GM18520 (cell line): ENCODE data around the gene KLF5.
A peak's percentile ranks its signal among the peaks of the same experiment; 100 is the strongest.

Source experiments
- ATAC-seq: cut with Tn5 transposase; IDR thresholded peaks from one replicate; pipeline ENCODE4 v1.9.1; 2021; ENCODE audit not compliant: unreplicated experiment

The KLF5 gene

DNA sequence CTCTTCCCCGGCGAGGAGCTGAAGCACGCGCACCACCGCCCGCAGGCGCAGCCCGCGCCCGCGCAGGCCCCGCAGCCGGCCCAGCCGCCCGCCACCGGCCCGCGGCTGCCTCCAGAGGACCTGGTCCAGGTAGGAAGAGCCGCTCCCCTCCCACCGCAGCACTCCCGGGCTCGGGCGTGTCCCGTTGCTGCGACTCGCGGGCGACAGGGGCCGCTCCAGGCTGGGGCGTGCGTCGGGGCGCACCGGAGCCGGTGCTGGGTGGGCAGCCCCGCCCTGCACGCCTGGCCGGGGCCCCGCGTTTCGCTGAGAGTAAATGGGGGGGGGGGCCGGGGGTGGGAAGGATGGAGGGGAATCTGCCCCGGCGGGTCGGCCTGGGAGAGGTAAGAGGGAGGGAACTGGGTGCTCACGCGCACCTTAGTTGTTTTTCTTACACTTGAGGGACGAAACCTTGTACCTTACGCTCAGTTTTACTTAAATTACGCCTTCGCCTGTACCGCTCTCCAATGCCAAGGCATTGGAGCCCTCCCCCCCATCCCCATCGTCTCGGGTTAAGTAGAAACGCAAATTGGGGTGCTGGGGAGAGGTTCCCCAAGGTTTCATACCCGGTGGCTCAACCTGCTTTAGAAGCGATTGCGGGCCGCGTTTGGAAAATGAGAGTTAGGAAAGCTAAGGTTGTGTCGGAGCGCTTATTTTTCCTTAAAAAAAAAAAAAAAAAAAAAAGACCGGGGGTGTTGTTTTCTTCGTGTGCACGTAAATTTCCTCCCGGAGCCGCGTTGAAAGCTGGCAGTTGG is 850 bp downstream of the KLF5 start:
- ATAC-seq = peak; percentile 19

DNA sequence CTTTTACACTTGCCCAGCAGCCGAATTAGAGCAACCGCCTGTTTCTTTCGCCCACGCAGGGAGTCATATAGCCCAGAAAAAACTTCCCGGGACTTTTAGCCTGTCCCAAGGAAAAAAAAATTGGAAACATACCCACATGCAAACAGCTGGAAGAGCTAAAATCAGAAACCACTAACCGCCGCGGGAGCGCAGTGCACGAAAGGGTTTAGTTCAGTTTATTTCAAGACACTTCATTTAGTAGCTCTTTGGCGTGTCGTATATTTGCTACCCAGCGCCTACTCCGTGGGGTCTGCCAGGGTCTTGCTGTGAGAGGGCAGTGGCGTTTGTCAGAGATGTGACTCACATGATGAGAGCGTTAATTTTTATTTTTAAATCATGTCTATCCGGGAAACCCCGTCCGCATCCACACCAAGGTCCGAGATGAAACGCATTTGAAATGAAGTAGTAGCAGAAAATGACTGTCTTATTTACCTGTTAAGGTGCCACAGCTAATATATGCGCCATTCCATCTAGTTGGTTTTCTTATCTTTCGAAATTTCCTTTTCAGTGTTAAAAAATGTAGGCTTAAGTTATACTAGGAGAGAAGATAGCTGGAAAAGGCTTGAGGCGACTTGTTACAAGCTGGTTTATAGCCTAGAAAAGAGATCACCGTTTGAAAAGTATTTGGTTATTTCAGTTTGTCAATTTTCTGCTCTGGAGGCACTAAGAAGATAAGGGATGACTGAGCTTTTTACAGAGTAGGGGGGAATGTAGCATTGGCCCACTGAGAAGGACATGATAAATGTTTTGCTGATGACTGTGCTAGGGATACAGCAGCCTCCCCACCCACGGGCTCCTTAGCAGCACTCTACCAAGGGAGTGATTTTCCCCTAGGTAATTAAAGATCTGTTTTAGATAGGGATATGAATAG is 1.7 kb downstream of the KLF5 start:
- no peak for ATAC-seq

DNA sequence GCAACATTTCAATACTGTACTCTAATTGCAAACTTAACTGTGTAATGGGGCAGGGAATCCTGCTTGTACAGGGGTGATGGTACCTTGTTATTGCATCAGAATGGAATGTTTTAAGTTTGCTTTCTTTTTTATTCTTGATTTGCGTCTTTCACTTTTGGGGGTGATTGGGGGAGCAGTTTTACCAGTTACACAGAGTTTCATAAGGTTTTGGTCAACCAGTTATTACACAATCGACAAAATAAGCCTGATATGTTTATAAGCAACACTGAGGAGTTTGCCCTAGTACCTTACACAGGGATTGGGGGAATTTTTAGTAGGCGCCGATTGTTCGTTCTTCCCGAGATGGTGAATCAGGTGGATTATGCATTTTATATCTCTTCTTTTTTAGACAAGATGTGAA is 2.7 kb downstream of the KLF5 start:
- ATAC-seq = no peak

DNA sequence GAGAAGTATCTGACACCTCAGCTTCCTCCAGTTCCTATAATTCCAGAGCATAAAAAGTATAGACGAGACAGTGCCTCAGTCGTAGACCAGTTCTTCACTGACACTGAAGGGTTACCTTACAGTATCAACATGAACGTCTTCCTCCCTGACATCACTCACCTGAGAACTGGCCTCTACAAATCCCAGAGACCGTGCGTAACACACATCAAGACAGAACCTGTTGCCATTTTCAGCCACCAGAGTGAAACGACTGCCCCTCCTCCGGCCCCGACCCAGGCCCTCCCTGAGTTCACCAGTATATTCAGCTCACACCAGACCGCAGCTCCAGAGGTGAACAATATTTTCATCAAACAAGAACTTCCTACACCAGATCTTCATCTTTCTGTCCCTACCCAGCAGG is 3.1 kb downstream of the KLF5 start:
- no peak for ATAC-seq

DNA sequence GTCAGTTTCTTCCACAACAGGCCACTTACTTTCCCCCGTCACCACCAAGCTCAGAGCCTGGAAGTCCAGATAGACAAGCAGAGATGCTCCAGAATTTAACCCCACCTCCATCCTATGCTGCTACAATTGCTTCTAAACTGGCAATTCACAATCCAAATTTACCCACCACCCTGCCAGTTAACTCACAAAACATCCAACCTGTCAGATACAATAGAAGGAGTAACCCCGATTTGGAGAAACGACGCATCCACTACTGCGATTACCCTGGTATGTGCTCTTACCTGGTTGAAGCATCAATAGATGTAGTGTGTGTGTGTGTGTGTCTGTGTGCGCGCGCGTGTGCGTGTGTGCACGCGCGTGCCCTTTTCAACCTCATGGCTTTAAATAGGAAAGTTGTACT is 3.7 kb downstream of the KLF5 start:
- ATAC-seq = no peak

DNA sequence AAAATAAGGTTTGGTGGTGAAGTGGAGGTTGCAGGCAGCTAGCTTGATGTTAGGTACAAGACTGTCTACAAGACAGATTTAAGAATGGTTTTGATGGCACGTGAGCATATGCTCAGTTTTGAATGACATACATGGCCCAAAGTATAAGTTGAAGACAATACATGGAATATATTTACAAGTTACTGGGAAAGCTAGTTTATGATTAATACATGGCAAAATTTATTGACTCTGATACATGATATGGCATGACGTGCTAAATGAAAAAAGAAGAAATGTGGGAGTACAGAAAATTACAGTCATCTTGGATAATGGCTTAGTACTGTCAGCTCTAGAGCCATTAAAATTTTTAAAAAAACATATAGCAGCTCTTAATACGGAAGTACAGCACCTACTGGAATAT is 4.4 kb downstream of the KLF5 start:
- no peak for ATAC-seq

DNA sequence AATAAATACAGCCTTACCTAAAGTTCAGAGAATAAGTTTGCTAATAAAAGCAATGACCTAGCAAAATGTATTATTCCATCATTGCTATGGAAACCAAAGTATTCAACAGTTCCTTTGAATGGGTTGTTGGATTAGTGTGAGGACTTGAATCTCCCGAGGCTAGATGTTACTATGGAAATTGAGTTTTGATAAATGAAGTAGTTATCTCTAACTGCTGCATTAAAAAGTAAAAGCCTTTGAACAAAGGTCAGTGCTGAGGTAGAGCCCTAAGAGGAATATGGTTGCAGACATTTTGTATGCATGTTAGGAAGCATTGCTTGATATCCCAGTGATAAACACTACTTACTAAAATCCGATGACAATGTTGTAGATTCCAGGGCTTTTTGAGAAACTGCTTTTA is 6.2 kb downstream of the KLF5 start:
- no peak for ATAC-seq

DNA sequence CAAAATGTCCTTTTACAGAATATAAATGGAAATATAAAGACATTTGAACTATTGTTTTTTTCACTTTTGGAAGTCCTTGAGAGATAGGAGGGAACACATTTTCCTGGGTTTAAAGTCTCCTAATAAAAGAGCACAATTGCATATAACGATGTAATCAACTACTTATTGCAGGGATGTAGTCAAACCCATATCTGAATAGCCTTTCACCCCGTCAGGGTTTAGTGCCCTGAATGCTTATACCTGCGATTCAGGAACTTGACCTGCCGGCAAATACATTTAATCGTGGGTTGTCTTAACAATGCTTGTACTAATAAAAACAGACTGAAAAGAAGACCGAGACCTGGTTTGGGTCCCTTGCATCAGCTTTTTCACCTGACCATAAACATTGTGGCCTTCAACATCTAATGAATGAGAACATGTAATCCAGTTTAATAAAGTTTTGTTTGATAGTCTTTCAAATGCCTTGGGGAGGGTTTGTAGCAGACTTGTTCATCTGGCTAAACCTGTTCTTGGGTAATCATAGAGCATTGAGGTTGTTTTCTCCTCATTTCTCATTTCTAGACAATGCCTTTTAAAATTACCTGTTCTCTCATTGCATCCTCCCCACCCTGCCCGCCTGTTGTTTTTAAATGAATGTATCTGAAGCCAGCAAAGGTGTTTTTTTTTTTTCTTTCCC is 7.0 kb downstream of the KLF5 start:
- no peak for ATAC-seq

DNA sequence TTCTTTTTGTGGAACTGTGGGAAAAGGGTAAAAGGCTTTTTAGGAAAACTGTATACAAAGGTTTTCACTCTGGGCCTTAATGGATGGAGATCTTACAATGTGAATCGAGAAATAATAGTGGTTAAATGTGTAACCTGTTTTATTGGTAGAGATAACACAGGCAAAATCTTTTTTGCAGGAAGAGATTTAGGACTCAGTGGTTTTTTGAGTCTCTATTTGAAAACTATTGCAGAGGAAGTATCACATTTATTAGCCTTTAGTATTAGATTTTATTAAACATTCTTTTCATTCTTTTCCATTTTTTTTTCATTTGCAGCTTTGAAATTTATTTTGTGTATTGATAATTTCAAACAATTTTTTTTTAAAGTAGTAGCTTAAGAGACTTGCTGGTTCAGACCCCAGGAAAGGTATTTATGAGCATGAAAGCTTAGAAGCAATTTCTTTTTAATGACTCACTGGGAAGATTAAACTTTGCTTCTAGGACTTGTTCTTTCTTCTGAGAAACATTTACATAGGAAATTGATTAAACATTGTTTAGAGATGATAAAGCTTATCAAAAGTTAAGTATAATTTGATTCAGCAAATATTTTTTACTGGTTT is 10.5 kb downstream of the KLF5 start:
- ATAC-seq = no peak

DNA sequence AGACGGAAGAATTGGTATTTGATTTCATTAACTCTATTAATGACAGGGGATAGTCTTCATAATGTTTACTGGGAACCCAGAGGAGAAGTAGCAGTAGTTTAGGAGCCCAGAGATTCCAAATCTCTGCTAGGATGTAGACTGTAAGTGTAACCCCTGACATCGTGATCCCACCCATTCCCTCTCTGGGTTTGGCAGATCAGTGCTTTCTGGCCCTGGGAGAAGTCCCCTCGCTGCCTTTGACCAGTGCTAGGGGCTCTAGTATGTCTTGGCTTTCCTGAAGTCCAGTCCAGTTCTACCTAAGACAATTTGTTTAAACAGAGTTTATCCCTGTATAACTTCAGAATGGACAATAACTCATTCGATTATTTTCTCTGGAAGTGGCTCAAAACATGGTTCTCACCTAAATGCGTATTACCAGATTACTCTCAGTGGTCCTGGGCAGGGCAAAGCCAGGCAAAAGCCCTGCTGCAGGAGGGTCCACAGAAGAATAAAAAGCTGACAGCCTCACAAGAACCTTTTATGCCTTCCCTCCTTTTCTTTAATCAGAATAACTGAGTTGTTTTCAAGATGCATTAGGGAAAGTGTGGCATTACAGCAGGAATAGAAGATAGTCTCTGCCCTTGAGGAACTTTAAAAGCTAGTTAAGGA is 11.8 kb downstream of the KLF5 start:
- no peak for ATAC-seq

DNA sequence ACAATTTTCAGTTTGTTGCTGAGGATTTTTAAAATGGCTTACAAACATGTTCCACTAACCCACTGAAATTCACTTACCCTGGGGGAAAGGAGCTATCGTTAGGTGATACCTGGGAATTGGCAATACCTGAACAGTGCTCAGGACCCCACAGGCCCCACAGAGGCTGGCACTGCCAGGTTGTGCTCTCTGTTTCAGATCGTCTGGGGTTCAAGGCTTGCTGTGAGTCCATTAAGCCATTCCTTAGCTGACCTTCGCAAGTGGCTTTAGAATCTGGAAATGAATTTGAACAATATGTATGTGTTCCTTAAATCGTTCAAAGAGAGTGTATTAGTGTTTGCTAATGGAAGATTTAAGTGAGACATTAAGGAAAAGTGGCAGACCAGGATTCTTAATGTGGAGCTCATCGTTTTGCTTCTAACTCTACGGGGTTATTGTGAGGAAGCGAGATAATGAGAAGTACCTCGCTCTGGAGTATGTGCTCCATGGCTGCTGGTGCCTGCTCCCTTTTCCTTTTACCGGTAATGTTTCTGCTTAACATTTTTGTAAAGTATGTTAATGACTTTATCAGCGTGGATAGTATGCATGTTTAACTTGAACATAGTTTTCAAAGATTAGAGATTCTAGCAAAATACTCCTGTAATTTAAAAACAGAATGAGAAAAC is 13.6 kb downstream of the KLF5 start:
- ATAC-seq = no peak

DNA sequence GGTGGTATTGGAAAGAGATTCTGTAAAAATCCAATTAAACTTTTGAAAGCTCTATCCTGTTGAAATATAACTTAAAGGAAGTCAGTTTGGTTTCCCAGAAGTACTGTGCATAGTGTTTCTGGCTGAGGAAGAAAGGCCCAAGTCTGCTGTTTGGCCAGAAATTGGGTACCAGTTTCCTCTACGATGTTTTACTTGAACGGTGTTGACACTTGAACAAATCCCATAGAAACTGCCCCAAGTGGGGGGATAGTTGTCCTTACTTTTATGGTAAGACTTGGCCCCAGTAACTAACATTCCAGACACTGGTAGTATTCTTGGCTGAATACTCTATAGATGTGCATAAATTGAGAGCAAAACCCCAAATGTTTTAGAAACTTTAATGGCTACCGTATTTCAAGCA is 14.2 kb downstream of the KLF5 start:
- no peak for ATAC-seq

DNA sequence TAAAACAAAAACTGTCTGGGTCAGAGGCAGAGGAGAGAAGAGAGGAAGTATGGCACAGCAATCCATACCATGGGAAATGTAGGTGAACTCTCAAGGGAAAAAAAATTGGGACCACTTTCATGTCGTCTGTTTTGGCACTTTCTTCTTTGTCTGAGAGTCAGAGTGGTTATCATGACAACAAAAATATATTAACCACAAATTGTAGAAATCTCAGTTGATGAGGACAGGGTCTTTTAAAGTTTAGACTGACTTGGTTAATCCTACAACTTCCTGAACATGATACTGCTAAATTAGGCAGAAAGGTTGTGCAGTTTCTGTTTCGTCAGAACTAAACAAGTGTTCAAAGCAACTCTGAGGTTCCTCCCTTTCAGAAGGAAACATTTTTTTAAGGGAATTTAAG is 15.2 kb downstream of the KLF5 start:
- ATAC-seq = no peak

DNA sequence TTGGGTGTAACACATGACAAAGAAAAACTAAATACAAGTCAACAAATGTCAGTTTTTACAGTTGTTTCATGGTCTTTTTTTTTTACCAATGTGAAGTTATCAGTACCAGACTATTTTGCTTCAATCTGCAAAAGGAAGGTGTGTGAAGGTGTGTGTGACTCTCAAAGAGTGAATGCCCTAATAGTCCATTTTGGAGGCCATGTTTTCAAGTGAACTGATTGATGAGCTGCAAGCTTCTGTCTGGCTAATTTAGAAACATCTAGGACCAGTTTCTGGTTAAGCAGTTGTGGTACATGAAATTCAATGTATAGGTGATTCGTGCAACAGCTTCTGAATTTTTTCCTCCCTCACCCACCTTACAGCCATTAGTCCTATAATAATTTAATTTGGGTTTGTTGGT is 16.1 kb downstream of the KLF5 start:
- no peak for ATAC-seq

DNA sequence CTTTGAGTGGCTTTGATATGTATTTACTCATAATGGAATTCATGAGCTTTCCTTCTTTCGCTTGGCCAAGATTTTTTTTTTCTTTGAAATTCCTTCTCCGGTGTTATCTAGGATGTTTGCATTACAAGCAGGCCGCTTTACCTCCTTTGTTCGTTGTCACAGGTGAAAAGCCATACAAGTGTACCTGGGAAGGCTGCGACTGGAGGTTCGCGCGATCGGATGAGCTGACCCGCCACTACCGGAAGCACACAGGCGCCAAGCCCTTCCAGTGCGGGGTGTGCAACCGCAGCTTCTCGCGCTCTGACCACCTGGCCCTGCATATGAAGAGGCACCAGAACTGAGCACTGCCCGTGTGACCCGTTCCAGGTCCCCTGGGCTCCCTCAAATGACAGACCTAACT is 16.7 kb downstream of the KLF5 start:
- no peak for ATAC-seq

DNA sequence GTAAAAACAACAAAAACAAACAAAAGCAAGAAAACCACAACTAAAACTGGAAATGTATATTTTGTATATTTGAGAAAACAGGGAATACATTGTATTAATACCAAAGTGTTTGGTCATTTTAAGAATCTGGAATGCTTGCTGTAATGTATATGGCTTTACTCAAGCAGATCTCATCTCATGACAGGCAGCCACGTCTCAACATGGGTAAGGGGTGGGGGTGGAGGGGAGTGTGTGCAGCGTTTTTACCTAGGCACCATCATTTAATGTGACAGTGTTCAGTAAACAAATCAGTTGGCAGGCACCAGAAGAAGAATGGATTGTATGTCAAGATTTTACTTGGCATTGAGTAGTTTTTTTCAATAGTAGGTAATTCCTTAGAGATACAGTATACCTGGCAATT is 17.1 kb downstream of the KLF5 start:
- ATAC-seq = no peak

DNA sequence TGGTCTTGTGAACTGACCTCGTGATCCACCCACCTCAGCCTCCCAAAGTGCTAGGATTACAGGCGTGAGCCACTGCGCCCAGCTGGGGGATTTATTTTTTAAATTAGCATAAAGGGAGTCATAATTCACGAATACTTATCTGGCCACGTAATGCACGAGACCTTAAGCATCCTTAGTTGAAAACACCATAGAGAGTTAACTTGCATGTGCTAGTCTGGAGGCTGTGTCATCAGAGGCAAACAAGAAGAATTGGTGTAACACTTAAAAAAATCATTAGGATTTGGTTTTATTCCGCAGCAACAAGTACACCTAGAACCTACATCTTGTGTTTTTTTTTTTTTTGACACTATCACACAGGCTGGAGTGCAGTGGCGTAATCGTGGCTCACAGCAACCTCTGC is 19.1 kb downstream of the KLF5 start:
- ATAC-seq = no peak

DNA sequence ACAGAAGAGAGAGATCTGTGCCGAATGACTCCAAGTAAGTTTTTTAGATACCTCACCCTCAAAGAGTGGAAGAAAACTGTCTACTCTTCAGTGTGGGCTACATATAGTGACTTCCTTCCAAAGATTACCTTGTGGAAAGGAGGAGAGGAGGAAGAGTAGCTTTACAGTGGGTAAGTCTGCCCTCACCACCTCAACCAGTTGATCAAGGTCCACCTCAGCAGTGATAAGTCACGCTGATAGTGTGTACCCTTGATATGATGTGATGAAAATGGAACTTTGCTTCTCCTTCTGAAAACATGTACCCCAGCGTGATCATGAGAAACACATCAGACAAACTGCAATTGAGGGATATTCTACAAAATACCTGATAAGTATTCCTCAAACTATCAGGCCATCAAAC is 20.6 kb downstream of the KLF5 start:
- ATAC-seq = no peak

DNA sequence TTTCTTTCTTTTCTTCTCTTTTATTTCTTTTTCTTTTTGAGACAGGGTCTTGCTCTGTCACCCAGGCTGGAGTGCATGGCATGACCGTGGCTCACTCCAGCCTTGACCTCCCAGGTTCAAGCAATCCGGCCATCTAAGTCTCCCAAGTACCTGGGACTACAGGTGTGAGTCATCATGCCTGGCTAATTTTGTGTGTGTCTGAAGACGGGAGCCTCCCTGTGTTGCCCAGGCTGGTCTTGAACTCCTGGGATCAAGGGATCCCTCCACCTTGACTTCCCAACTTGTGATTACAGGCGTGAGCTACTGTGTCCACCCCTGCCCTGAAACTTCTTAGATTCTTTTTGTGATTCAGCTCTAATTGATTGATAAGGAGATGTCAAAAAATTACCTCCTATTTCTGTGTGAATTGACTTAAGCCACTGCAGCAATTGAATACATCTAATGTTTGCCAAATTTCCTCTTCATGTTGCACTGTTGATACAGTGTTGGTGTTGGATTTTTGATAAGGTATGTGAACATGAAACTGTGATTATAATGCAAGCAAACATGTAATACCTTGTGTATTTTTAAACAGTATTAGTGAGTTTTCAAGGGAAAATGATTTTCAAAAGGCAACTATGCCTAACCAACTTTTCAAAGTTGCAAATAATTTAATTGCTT is 22.6 kb downstream of the KLF5 start:
- no peak for ATAC-seq

DNA sequence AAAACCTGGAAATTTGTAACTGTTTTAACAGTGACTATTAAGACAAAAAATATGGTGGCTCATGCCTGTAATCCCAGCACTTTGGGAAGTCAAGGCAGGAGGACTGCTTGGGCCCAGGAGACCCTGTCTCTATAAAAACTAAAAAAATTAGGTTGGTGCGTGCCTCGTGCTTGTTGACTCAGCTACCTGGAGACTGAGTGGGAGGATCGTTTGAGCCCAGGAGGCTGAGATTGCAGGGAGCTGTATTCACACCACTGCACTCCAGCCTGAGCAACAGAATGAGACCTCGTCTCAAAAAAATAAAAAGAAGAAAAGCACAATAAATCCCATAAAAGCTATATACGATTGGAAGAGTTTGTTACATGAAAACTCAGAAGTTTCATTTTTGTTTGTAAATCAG is 23.7 kb downstream of the KLF5 start:
- no peak for ATAC-seq
